ENCODE results near the gene GNB3.

GNB3 gene

GRCh38 chr12:6894321-6894720 is 53.6 kb downstream of the GNB3 start:
- H3K4me3 ChIP-seq, result no peak overlapping the region
- no peak overlapping the region for H3K27ac ChIP-seq
